HG03565 (cell line): ENCODE data around the gene MEF2C.
"Not testable (repeated sequence)": the region's sequence is repeated elsewhere in the genome, so short reads cannot be mapped to it uniquely, and the experiment has no call there.

Source experiments
- ATAC-seq: cut with Tn5 transposase; IDR thresholded peaks from one replicate; pipeline ENCODE4 v1.9.1; 2021; ENCODE audit warnings: mild to moderate bottlenecking, moderate library complexity; ENCODE audit not compliant: unreplicated experiment

The MEF2C gene

GRCh38 chr5:88808153-88808552 lies 74.8 kb downstream of the MEF2C start:
- peak; percentile 75 for ATAC-seq

GRCh38 chr5:88807327-88807726 lies 75.7 kb downstream of the MEF2C start:
- no peak for ATAC-seq

- no peak for ATAC-seq
Observed at GRCh38 chr5:88806338-88806737, 76.6 kb downstream of the MEF2C start.

GRCh38 chr5:88805151-88805784 lies 77.7 kb downstream of the MEF2C start:
- ATAC-seq = peak; percentile 46

GRCh38 chr5:88804444-88804843 lies 78.5 kb downstream of the MEF2C start:
- no peak for ATAC-seq

GRCh38 chr5:88803309-88803708 lies 79.7 kb downstream of the MEF2C start:
- no peak for ATAC-seq

GRCh38 chr5:88799938-88800535 lies 82.9 kb downstream of the MEF2C start:
- no peak for ATAC-seq

- ATAC-seq = not testable (repeated sequence)
Observed at GRCh38 chr5:88798933-88799332, 84.1 kb downstream of the MEF2C start.

GRCh38 chr5:88793797-88794196 lies 89.2 kb downstream of the MEF2C start:
- ATAC-seq = not testable (repeated sequence)

- ATAC-seq = peak; percentile 54
Observed at GRCh38 chr5:88792144-88792840, 90.7 kb downstream of the MEF2C start.

- ATAC-seq = no peak
Observed at GRCh38 chr5:88787856-88788255, 95.1 kb downstream of the MEF2C start.

- no peak for ATAC-seq
Observed at GRCh38 chr5:88786789-88787188, 96.2 kb downstream of the MEF2C start.

- ATAC-seq = no peak
Observed at GRCh38 chr5:88785746-88786565, 97.0 kb downstream of the MEF2C start.

- ATAC-seq = no peak
Observed at GRCh38 chr5:88782571-88782970, 100.4 kb downstream of the MEF2C start.

- ATAC-seq = no peak
Observed at GRCh38 chr5:88780736-88781135, 102.2 kb downstream of the MEF2C start.

- ATAC-seq = no peak
Observed at GRCh38 chr5:88778736-88779135, 104.2 kb downstream of the MEF2C start.

- ATAC-seq = no peak
Observed at GRCh38 chr5:88776692-88777091, 106.3 kb downstream of the MEF2C start.

- ATAC-seq = no peak
Observed at GRCh38 chr5:88772831-88773230, 110.2 kb downstream of the MEF2C start.

GRCh38 chr5:88772047-88772446 lies 110.9 kb downstream of the MEF2C start:
- ATAC-seq = no peak

GRCh38 chr5:88770276-88771257 lies 112.4 kb downstream of the MEF2C start:
- no peak for ATAC-seq
